Raji (cell line): ENCODE results near the gene BGN.

Experiments used
- POLR2A ChIP-seq: IDR thresholded peaks from 2 replicates; pipeline ENCODE4 v1.6.1; 2011; ENCODE audit warnings: low read depth, low read length, control low read depth; ENCODE audit not compliant: insufficient read depth

The BGN gene

GRCh38 chrX:153494541-153495361, at the start of gene BGN:
Gene BGN, plus strand, starts transcription at chrX:153494980. Its CDS starts 9,652 bp downstream, at chrX:153504632.
- no peak for TF ChIP-seq POLR2A

DNA sequence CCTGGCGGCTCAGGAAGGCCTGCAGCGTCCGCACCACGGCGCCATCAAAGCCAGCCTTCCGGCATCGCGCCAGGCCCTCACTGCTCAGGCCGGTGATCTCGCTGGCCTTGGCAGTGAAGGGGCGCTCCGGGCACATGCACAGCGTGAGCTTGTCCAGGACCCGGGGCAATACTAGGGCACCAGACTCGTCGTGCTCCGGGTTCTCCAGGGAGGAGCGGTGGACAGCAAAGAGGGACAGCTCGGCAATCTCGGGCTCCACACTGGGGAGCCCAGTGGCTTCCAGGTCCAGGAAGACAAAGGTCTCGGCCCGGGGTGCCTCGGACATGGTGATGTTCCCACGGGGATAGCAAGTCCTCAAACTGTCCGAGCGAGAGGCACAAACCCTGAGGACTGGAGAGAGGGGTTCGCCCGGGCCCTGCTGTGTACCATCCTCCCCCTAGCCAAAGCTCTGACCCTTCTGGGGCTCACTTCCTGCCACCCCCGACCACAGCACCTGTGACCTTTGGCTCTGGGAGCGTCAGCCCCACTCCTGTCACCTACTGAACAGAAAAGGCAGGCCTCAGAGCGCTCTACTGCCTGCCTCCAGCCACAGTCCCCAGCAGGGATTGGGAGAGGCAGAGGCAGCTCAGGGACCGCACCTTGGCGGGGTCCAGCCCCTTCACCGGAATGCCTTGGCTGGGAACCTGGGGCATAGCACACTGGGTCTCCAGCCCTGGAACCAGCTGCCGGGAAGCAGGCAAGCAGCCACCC, 49.5 kb upstream of the BGN start:
- no peak for TF ChIP-seq POLR2A

DNA sequence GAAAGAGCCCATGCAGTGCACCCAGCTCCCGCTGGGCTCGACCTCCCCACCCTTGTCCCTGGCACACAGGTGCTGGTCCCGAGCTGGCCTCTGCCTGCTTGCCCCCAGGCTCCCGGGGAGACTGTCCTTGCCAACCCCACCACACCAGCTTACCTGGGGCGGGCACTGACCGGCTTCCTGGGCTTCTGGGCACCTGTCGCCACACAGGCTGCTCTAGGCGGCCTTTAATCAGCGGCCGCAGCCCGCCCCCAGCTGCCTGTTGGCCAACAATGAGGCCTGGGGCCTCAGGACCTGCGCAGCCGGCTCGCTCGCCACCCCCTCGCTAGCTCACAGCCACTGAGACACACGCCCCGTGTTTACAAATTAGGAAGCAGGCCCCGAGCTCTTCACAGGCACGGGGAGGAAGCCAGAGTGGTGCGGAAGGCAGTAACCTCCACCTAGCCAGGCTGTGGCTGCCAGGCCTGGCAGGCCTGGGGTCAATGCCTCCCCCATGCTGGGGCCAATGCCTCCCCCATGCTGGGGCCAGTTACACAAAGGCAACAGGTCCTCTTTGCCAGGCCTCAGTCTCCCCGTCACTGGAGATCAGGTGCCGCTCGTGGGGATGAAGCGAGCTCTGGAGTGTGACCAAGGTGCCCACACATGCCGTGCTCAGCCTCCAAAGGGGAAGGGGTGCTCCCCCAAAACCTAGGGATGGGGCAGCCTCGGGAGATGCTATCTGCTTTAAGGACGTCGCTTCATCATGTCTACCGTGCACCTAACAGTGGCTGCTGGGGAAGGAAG, 48.7 kb upstream of the BGN start, which contains the start of gene TREX2:
Gene TREX2 (minus strand): TSS at position 201 of the 780 bp plus-strand sequence. CDS start 626 bp downstream, outside the sequence.
- no peak for TF ChIP-seq POLR2A

GRCh38 chrX:153446636-153446936, 48.2 kb upstream of the BGN start:
- TF ChIP-seq POLR2A = no peak

DNA sequence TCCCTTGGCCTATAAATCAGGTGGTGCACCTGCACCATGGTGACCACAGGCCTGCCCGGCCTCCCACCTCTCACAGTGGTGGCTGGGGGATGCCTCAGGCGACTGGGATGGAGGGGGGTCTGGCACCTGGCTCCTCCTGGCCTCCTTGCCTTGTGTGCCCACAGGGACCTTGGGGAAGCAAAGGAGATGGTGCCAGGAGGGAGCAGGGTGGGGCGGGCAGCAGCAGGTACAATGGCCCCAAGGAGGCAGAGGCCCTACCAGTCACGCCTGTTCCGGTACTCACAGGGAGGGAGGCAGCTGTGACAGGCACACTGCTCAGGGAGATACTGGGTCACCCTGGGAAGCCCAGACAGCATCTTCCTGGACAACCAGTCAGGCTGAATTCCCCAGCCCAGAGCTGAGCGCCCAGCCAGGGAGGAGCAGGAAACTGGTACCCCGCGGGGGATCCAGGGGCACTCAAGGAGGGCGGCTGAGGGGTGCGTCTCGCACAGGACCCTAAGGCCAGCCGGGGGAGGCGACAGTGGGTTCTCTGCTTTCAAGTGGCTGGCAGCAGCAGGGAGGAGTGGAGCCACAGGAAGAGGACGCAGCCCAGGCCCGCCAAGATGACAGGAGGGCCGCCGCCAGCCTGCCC, 47.7 kb upstream of the BGN start:
- no peak for TF ChIP-seq POLR2A

GRCh38 chrX:153447581-153447960, 47.2 kb upstream of the BGN start:
- TF ChIP-seq POLR2A = no peak

GRCh38 chrX:153448556-153449367, 46.0 kb upstream of the BGN start:
- TF ChIP-seq POLR2A = no peak

- no peak for TF ChIP-seq POLR2A
Measured at GRCh38 chrX:153449368-153450113, 45.2 kb upstream of the BGN start.

DNA sequence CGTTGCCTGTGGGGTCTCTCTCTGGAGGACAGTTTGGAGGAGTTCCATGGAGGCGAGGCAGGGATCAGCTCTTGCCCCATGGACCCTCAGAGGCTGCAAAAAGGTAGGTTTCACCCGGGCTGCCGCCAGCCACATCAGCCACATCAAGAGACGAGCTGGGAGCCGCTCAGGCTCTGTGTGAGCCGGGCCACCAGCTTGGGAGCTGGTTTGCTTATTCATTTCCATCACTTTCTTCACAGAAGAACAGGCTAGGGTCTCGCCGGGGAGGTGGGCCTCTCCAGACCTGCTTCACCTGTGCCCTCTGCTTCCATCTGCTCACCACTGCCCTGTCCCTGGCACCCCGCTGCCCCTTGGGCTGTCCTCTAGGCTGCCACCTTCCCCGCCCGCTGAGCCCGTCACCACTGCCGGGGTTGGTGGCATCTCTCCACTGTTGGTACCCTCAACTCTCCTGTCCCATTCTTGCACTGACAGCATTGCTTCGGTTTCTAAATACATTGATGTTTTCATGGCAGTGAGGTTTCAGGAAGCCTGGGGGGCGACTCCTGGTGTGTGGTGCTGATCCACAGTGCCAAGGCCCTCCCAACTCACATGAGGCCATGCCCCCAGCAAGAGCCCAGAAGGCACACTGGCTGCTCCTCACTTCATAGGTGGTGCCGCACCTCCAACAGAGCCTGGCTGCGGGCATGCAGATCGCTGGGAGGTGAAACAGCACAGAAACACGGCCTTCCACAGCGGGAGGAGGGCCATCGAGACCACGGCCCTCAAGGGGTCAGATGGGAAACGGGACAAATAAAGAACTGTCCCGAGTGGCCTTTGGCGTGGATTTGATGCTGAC, 44.4 kb upstream of the BGN start:
- TF ChIP-seq POLR2A = no peak

DNA sequence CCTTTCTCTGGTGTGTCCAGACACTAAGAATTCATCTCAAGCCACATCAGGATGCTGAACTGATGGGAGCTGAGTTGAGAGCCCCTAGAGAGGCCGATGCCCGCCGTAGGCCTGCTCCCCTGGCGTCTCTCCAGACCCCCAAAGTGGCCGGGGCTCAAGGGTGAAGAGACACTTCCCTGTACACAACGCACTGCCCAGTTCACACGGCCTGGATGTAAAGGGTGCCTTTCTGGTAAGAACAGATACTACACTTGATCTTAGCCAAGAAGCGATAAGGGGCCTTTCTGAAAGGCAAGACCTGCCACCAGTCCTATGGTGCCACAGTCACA, 43.9 kb upstream of the BGN start:
- TF ChIP-seq POLR2A = no peak

- no peak for TF ChIP-seq POLR2A
Measured at GRCh38 chrX:153454901-153455550, 39.8 kb upstream of the BGN start.

DNA sequence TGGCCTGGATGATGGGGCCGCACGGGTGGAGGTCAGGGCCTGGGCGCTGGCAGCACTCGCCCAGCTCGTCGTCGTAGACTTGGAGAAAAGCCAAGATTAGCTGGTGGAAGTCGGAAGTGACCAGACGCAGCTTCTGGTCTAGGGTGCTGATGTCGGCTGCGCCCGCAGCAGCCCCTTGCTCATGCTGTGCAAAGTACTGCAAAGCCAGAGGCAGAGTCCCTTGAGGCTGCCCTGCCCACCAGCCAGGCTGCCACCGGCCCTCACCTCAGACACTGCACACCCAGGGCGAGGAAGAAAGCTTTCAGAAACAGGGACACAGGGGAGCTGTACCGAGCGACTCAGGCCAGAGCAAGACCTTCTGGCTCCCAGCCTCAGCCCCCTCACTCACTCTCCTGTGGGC, 39.2 kb upstream of the BGN start:
- TF ChIP-seq POLR2A = no peak
